Small intestine (tissue), 7 donors: ENCODE results near the gene NFATC2. TPM values are rescaled to one million over a fixed set of nuclear protein-coding genes. Genes with fewer than 3 reads are reported as not detected.
A peak's percentile ranks its signal among the peaks of the same experiment; 100 is the strongest.

ENCODE experiments used
- DNase-seq, 2 donors: peaks; one replicate each; pipeline versions ENCODE4 v3.0.0 to v3.0.0-alpha.2; 2013
- FAIRE-seq: peaks from 2 replicates; lab custom pipeline; 2012; peaks lifted over from hg19 to GRCh38; lab: Jason Lieb, UNC
- H3K27ac ChIP-seq, 3 donors: one replicate each; pipeline ENCODE4 v1.5.1; 2013; ENCODE audit warnings: low read length in 2 of 3, mild to moderate bottlenecking in 2 of 3, control low read depth in 1 of 3, inconsistent platforms in 1 of 3, low read depth in 1 of 3, moderate library complexity in 1 of 3
- H3K27me3 ChIP-seq, 3 donors: one replicate each; pipeline ENCODE4 v1.6.1; 2013; ENCODE audit warnings: low read length in 3 of 3, inconsistent platforms in 1 of 3; ENCODE audit not compliant: control insufficient read depth in 3 of 3, insufficient read depth in 3 of 3
- H3K36me3 ChIP-seq, 3 donors: one replicate each; pipeline ENCODE4 v1.6.1; 2013; ENCODE audit warnings: low read length in 3 of 3, inconsistent platforms in 1 of 3, low read depth in 1 of 3, mild to moderate bottlenecking in 1 of 3, moderate library complexity in 1 of 3; ENCODE audit not compliant: control insufficient read depth in 3 of 3, insufficient read depth in 2 of 3
- H3K4me1 ChIP-seq, 3 donors: one replicate each; pipeline ENCODE4 v1.6.1; 2013; ENCODE audit warnings: low read length in 2 of 3, inconsistent platforms in 1 of 3, low read depth in 1 of 3, mild to moderate bottlenecking in 1 of 3, moderate library complexity in 1 of 3; ENCODE audit not compliant: control insufficient read depth in 3 of 3, insufficient read depth in 2 of 3
- H3K4me3 ChIP-seq, 3 donors: one replicate each; pipeline ENCODE4 v1.5.1; 2013; ENCODE audit warnings: low read length in 3 of 3, control low read depth in 1 of 3, inconsistent platforms in 1 of 3, low read depth in 1 of 3, mild to moderate bottlenecking in 1 of 3, moderate library complexity in 1 of 3
- H3K9me3 ChIP-seq, 2 donors: one replicate each; pipeline ENCODE4 v1.6.1; 2013; ENCODE audit warnings: low read depth in 1 of 2, low read length in 1 of 2; ENCODE audit not compliant: control insufficient read depth in 2 of 2, insufficient read depth in 1 of 2
- WGBS, 3 donors: extraction: QIAGEN DNeasy Blood & Tissue Kit; methylation state at CpG; one replicate each; pipeline ENCODE4 v1.1.7; 2013; 5-methylcytosine and 5-hydroxymethylcytosine counted together
- polyA plus RNA-seq, 4 donors: library from polyadenylated mRNA; stranded (reverse) in 3 of 4; unstranded in 1 of 4; fragments of 200-250 nt in 3 of 4; fragments of 120-200 nt in 1 of 4; gene quantifications; one replicate each; pipeline versions ENCODE4 v1.2.1 to v1.2.3, GENCODE V29; 2013
- donor health status: healthy with polysubstance abuse.
- donor health status: control.
- donor health status: control.
- donor health status: Bipolar disorder and iron deficiency.
- donor health status: healthy.

NFATC2 gene
- polyA plus RNA-seq, 4 donors: 3.1 to 19.4 (median 6.2) TPM

DNA sequence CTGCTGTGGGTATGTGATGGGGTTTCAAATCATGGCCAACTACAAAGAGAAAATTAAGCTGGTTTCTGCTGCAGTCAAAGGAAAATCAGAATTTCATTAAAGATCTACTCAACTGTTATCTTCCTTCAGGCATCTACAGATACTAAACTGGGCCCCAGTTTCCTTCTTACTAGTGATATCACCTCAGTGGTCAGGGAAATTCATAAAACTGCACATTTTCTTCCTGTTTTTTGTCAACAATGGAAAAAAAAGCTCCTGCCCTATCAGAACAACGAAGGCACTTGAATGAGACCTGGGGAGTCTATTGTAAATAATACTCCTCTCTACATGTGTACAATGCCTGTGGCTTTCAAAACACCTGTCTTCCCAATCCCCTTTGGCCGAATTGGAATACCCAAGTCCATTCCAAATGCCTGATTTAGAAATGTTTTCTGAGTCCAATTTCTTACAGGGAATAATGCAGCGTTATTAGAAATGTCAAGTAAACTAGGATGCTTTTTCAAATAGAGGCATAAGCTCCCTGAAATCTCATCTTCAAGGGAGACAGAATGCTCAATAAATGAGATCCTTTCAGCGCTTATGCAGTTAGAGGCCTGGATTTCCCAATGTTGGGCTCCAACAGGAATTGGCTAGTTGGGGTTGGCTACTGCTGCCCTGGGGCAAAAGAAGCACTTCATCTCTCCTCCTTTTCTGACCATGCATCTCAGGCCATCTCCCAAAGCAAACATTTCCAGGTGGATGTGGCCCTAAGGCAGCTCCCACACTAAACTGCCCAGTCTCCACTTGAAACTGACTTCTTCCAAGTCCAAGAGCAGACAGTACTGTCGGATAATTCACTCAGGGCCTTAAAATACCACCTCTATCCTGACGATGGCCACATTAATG is 143.3 kb downstream of the NFATC2 start:
- FAIRE-seq: no peak
- WGBS, 3 donors: 77 to 82% (median 78%) methylated on average over 6 of the region's 6 CpGs

DNA sequence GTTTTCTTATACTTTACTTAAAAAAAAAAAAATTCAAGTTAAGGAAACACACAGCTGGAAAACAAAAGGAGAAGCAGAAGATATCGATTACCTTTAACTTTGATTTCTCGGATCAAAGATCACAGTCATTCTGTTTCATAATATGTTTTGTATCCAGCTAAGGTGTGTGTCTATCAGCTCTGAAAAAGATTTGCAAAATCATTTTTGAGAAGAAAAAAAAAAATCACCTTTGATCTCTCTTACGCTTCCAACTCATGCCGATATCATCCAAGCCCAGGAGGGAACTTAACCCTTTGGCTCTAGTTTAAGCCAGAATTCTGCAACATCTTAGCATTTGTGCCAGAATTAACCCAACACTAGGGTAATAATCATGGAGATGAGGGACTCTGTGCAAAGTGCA is 144.0 kb downstream of the NFATC2 start:
- no peaks in the 10 kb centered on the region for H3K9me3 ChIP-seq
- FAIRE-seq (no peak), DNase-seq (no peak)
- H3K4me3 ChIP-seq: no peak overlapping the region
- H3K27ac ChIP-seq: no peak overlapping the region
- H3K27me3 ChIP-seq: no peaks in the 10 kb centered on the region
- H3K36me3 ChIP-seq: peaks cover 0 to 59% (median 0%) of the 10 kb centered on the region in 3 donors
- peaks cover 0 to 3% (median 3%) of the 10 kb centered on the region in 3 donors for H3K4me1 ChIP-seq
- 25 to 65% (median 32%) methylated on average over 4 of the region's 4 CpGs for WGBS, 3 donors

More for the DNA sequence above, 143.3 kb downstream of the NFATC2 start:
- peak overlapping the region in 2 of 3 donors; percentile 15 to 79 for H3K27ac ChIP-seq
- H3K4me1 ChIP-seq: peaks cover 0 to 3% (median 3%) of the 10 kb centered on the region in 3 donors
- no peak overlapping the region for H3K4me3 ChIP-seq
- no peak for DNase-seq
- peaks cover 0 to 58% (median 0%) of the 10 kb centered on the region in 3 donors for H3K36me3 ChIP-seq
- H3K9me3 ChIP-seq: no peaks in the 10 kb centered on the region
- H3K27me3 ChIP-seq: no peaks in the 10 kb centered on the region

DNA sequence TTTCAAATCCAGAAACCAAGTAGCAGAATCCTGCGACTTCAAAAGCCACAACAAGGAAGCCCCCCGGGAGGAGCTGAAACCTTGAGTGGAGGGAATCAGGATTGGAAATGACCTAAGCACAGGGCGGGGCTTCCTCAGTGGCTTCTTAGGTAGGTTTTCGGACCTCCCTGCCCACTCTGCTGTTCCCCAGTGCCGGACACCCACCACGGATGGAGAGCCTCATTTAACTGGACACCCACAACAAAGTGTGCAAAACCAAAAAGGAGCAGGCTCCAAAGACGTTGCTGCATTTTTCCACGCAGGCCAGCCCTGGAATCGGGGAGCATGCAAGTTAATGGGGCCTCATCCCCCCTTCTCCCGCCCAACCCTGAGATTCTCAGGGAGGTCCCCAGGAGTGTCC is 144.4 kb downstream of the NFATC2 start:
- no peak for FAIRE-seq
- peaks cover 0 to 3% (median 3%) of the 10 kb centered on the region in 3 donors for H3K4me1 ChIP-seq
- H3K27ac ChIP-seq: no peak overlapping the region
- H3K9me3 ChIP-seq: no peaks in the 10 kb centered on the region
- no peak overlapping the region for H3K4me3 ChIP-seq
- H3K27me3 ChIP-seq: no peaks in the 10 kb centered on the region
- peaks cover 0 to 58% (median 0%) of the 10 kb centered on the region in 3 donors for H3K36me3 ChIP-seq
- no peak for DNase-seq
- 86 to 89% (median 87%) methylated on average over 10 of the region's 10 CpGs for WGBS, 3 donors

DNA sequence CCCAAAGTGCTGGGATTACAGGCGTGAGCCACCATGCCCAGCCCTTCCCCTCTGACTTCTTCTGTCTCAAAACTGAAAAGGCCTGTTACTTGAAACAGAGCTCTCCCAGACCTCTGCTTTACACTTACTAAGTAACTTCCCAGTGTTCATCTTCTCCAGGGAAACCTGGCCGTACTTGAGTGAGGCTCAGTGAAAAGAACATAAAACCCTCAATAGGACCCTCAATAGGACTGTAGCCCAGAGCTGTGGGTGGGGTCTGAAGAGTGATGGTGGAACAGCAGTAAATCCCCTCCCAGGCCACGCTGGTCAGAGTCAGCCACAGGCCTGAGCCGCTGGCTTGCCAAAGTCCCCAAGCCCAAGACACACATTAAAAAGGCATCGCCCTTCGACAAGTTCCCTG is 145.4 kb downstream of the NFATC2 start:
- no peak overlapping the region for H3K27ac ChIP-seq
- peaks cover 0 to 3% (median 3%) of the 10 kb centered on the region in 3 donors for H3K4me1 ChIP-seq
- H3K36me3 ChIP-seq: peaks cover 0 to 64% (median 0%) of the 10 kb centered on the region in 3 donors
- H3K27me3 ChIP-seq: no peaks in the 10 kb centered on the region
- no peaks in the 10 kb centered on the region for H3K9me3 ChIP-seq
- DNase-seq (no peak), FAIRE-seq (no peak)
- WGBS, 3 donors: 94 to 98% (median 97%) methylated on average over 6 of the region's 6 CpGs
- no peak overlapping the region for H3K4me3 ChIP-seq

DNA sequence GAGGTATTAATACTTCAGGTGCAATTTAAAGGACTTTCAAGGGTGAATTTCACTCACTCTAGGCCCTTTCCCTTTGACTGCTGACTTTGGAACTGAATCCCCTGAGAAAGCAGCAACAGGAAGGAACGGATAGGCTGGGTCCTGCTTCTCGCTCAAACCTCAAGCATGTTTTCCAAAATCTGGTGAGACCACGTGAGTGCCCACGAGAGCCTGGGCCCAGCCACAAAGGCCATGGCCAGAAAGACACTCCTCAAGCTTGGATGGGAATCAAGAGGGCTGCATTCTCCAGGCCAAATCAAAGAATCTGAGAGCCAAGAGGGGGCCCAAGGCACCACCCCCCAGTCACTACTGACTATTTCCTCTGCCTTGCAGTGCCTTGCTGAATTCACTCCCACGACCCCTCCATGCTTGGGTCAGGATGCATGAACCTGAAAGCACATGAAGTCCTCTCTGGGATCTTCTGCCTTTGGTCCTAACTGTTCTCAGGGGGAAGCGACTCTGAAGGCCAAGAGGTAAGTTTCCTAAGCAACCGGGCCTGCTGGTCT is 146.1 kb downstream of the NFATC2 start:
- Histone ChIP-seq H3K4me3 (no peak overlapping the region), H3K36me3 (peaks cover 0 to 67% (median 0%) of the 10 kb centered on the region in 3 donors), H3K27ac (no peak overlapping the region), H3K4me1 (peaks cover 0 to 3% (median 3%) of the 10 kb centered on the region in 3 donors), H3K27me3 (no peaks in the 10 kb centered on the region), H3K9me3 (no peaks in the 10 kb centered on the region)
- FAIRE-seq (no peak), DNase-seq (no peak)
- 84 to 90% (median 88%) methylated on average over 7 of the region's 7 CpGs for WGBS, 3 donors

DNA sequence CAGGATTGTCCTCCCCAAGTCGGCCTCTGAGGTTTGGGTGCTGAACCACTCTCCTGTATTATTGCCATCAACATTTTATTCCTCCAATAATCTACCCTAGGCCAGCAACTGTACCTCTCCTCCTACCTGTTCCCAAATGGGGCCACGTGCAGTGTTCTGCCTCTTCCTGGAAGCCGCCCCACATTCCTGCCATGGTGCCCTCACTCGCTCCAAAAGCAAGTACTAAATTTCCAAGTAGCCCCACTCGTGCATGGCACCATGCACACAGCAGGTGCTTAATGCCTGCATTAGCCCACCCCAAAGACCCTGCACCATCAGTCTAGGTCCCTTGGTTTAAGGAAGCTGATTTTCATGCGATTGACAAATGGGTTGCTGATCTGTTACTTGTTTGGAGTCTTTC is 147.8 kb downstream of the NFATC2 start:
- Histone ChIP-seq H3K4me3 (no peak overlapping the region), H3K36me3 (peaks cover 0 to 68% (median 12%) of the 10 kb centered on the region in 3 donors), H3K27me3 (no peaks in the 10 kb centered on the region), H3K27ac (no peak overlapping the region), H3K4me1 (peaks cover 0 to 3% (median 3%) of the 10 kb centered on the region in 3 donors), H3K9me3 (no peaks in the 10 kb centered on the region)
- WGBS, 3 donors: 92 to 94% (median 93%) methylated on average over 6 of the region's 6 CpGs
- DNase-seq (no peak), FAIRE-seq (no peak)

DNA sequence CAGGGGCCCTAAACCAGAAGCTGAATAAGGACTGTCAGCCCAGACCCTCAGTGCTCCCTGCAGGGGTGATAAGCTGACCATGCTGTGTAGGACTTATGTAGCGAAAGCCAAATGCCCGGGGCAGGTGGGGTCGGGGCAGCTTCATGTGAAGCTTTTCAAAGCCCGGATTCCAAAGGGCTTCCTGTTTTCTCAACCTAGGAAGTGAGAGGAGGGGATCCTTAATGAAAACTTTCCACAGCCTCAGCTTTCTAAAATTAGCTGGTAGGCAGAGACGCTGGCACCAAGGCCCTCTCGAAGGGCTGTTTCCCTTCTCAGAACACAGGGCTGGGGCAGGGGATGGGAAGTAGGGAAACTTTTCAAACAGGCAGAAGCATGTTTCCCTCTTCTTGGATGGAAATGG is 148.9 kb downstream of the NFATC2 start:
- Histone ChIP-seq H3K4me1 (peaks cover 0 to under 1% (median 0%) of the 10 kb centered on the region in 3 donors), H3K36me3 (peaks cover 0 to 69% (median 12%) of the 10 kb centered on the region in 3 donors), H3K27me3 (no peaks in the 10 kb centered on the region), H3K9me3 (no peaks in the 10 kb centered on the region), H3K4me3 (no peak overlapping the region), H3K27ac (no peak overlapping the region)
- 63 to 88% (median 83%) methylated on average over 6 of the region's 6 CpGs for WGBS, 3 donors
- no peak for FAIRE-seq
- DNase-seq: no peak

DNA sequence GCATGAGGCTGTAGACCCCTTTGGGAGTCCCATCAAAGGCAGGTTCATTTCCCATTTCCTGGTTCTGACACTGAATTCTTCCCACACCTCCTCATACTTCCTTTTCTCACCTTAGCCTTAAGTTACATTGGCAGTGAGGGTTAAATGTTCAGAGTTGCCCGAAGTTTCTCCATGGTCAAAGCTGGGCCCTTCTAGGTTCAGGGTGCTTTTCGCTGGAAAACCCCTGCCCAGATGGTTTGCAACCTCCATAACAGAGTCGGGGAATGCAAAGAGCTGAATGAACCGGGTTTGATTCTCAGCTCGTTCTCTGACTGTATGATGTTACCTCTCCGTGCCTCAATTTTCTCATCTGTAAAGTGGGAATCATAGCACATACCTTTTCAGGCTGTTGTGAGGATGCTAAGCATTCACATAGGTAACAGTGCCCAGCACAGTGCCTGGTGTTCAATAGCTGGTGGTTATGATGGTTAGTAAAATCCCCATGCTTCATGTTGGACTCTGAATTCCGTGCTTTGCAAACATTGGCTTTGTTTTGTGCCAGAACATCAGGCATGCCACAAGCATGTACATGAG is 149.8 kb downstream of the NFATC2 start:
- no peaks in the 10 kb centered on the region for H3K4me1 ChIP-seq
- no peak overlapping the region for H3K27ac ChIP-seq
- H3K27me3 ChIP-seq: no peaks in the 10 kb centered on the region
- no peak for DNase-seq
- no peaks in the 10 kb centered on the region for H3K9me3 ChIP-seq
- H3K4me3 ChIP-seq: no peak overlapping the region
- H3K36me3 ChIP-seq: peaks cover 0 to 64% (median 12%) of the 10 kb centered on the region in 3 donors
- WGBS, 3 donors: 81 to 92% (median 82%) methylated on average over 7 of the region's 7 CpGs
- FAIRE-seq: no peak
